ENCODE results near the gene FAM110D. TPM values are rescaled to one million over a fixed set of nuclear protein-coding genes. Genes with fewer than 3 reads are reported as not detected.

FAM110D gene
- polyA plus RNA-seq, 1 donor from 2014 or later: 0.31 TPM

GRCh38 chr1:26132128-26132833 lies 26.6 kb upstream of the FAM110D start:
- H3K4me2 ChIP-seq (ENCODE audit: low read length): no peak overlapping the region
- no peak overlapping the region for H3K4me3 ChIP-seq (ENCODE audit: low read length)
- no peak overlapping the region for H3K27ac ChIP-seq (ENCODE audit: low read length)
- no peaks in the 10 kb centered on the region for H3K27me3 ChIP-seq (ENCODE audit: insufficient read depth, low read depth, low read length)
- no peak overlapping the region for H2AFZ ChIP-seq (ENCODE audit: low read depth, low read length)
- no peak overlapping the region for H3K9ac ChIP-seq (ENCODE audit: low read length)
- TF ChIP-seq CTCF (IDR thresholded peaks at IDR 0.05; ENCODE audit: poor library complexity, severe bottlenecking) (no peak), EZH2 (IDR thresholded peaks at IDR 0.05; ENCODE audit: borderline replicate concordance, insufficient read depth, low read length, poor library complexity, severe bottlenecking) (no peak), RAD21 (conservative IDR thresholded peaks at IDR 0.05) (no peak), POLR2AphosphoS5 (IDR thresholded peaks at IDR 0.05) (no peak), EP300 (conservative IDR thresholded peaks at IDR 0.05; ENCODE audit: poor library complexity, severe bottlenecking) (no peak), REST (IDR thresholded peaks at IDR 0.05; ENCODE audit: borderline replicate concordance) (no peak), MXI1 (conservative IDR thresholded peaks at IDR 0.05; ENCODE audit: poor library complexity, severe bottlenecking) (no peak), TAF1 (IDR thresholded peaks at IDR 0.05; ENCODE audit: low read depth) (no peak), SMC3 (conservative IDR thresholded peaks at IDR 0.05; ENCODE audit: poor library complexity) (no peak)
- H3F3A ChIP-seq (ENCODE audit: insufficient read depth, low read length, poor library complexity, severe bottlenecking): no peaks in the 10 kb centered on the region
- no peaks in the 10 kb centered on the region for H4K20me1 ChIP-seq (ENCODE audit: insufficient read depth)
- no peaks in the 10 kb centered on the region for H3K79me2 ChIP-seq (replicated peaks; ENCODE audit: insufficient read depth, low read length)
- H3K9me2 ChIP-seq (ENCODE audit: insufficient read depth, low read length): no peaks in the 10 kb centered on the region
- no peaks in the 10 kb centered on the region for H3K9me3 ChIP-seq (ENCODE audit: low read length)
- H3K36me3 ChIP-seq (ENCODE audit: insufficient read depth, low read length): no peaks in the 10 kb centered on the region

- H3K9me3 ChIP-seq (ENCODE audit: low read length): no peaks in the 10 kb centered on the region
- no peak overlapping the region for H3K9ac ChIP-seq (ENCODE audit: low read length)
- H3K27me3 ChIP-seq (ENCODE audit: insufficient read depth, low read depth, low read length): no peaks in the 10 kb centered on the region
- no peak overlapping the region for H3K27ac ChIP-seq (ENCODE audit: low read length)
- no peaks in the 10 kb centered on the region for H3K79me2 ChIP-seq (replicated peaks; ENCODE audit: insufficient read depth, low read length)
- no peak overlapping the region for H3K4me2 ChIP-seq (ENCODE audit: low read length)
- H4K20me1 ChIP-seq (ENCODE audit: insufficient read depth): no peaks in the 10 kb centered on the region
- H3F3A ChIP-seq (ENCODE audit: insufficient read depth, low read length, poor library complexity, severe bottlenecking): no peaks in the 10 kb centered on the region
- H3K4me3 ChIP-seq (ENCODE audit: low read length): no peak overlapping the region
- H2AFZ ChIP-seq (ENCODE audit: low read depth, low read length): no peak overlapping the region
- no peaks in the 10 kb centered on the region for H3K9me2 ChIP-seq (ENCODE audit: insufficient read depth, low read length)
- H3K36me3 ChIP-seq (ENCODE audit: insufficient read depth, low read length): no peaks in the 10 kb centered on the region
- TF ChIP-seq MXI1 (conservative IDR thresholded peaks at IDR 0.05; ENCODE audit: poor library complexity, severe bottlenecking) (no peak), CTCF (IDR thresholded peaks at IDR 0.05; ENCODE audit: poor library complexity, severe bottlenecking) (no peak), TAF1 (IDR thresholded peaks at IDR 0.05; ENCODE audit: low read depth) (no peak), EZH2 (IDR thresholded peaks at IDR 0.05; ENCODE audit: borderline replicate concordance, insufficient read depth, low read length, poor library complexity, severe bottlenecking) (no peak), EP300 (conservative IDR thresholded peaks at IDR 0.05; ENCODE audit: poor library complexity, severe bottlenecking) (no peak), RAD21 (conservative IDR thresholded peaks at IDR 0.05) (no peak), SMC3 (conservative IDR thresholded peaks at IDR 0.05; ENCODE audit: poor library complexity) (no peak), POLR2AphosphoS5 (IDR thresholded peaks at IDR 0.05) (no peak), REST (IDR thresholded peaks at IDR 0.05; ENCODE audit: borderline replicate concordance) (no peak)
These were observed 26.1 kb upstream of the FAM110D start for GRCh38 chr1:26132834-26133167.
